ENCODE results near the gene RETREG2.
A peak's percentile ranks its signal among the peaks of the same experiment; 100 is the strongest.

The RETREG2 gene

GRCh38 chr2:219228041-219228910 is 50.2 kb downstream of the RETREG2 start:
- TF ChIP-seq EZH2 (optimal IDR thresholded peaks at IDR 0.05; ENCODE audit: low read depth, low read length) (no peak), EZH2phosphoT487 (IDR thresholded peaks at IDR 0.05; ENCODE audit: low read length) (no peak), CTCF (IDR thresholded peaks at IDR 0.05; ENCODE audit: low read length) (no peak)
- H3K9me2 ChIP-seq (replicated peaks; ENCODE audit: insufficient read depth, low read length): no peaks in the 10 kb centered on the region
- peak overlapping the region; percentile 87 for H3K4me3 ChIP-seq (ENCODE audit: low read length)
- no peaks in the 10 kb centered on the region for H3K27me3 ChIP-seq (replicated peaks; ENCODE audit: insufficient read depth, low read length)
- H2AFZ ChIP-seq (ENCODE audit: low read length): 0 out of 2 replicates have a peak overlapping the region, but pooled peaks have one; percentile 54
- no peaks in the 10 kb centered on the region for H3K9me3 ChIP-seq (replicated peaks; ENCODE audit: insufficient read depth, low read length)
- no peaks in the 10 kb centered on the region for H4K20me1 ChIP-seq (ENCODE audit: insufficient read depth, low read length)
- H3K36me3 ChIP-seq (replicated peaks; ENCODE audit: insufficient read depth, low read length): peaks cover 5% of the 10 kb centered on the region
- H3K4me2 ChIP-seq (ENCODE audit: low read depth, low read length): peak overlapping the region; percentile 96
- H3F3A ChIP-seq (ENCODE audit: insufficient read depth, low read length): peaks cover 9% of the 10 kb centered on the region
- peak overlapping the region; percentile 88 for H3K9ac ChIP-seq (ENCODE audit: low read length)
- H3K79me2 ChIP-seq (ENCODE audit: low read length): peaks cover 61% of the 10 kb centered on the region
- DNase-seq: no peak
- no peaks in the 10 kb centered on the region for H3K4me1 ChIP-seq (ENCODE audit: low read length)
- H3K27ac ChIP-seq (ENCODE audit: low read length): no peak overlapping the region; the same call in 1 of the 2 replicates

GRCh38 chr2:219228911-219229304 is 50.8 kb downstream of the RETREG2 start:
- no peaks in the 10 kb centered on the region for H3K27me3 ChIP-seq (replicated peaks; ENCODE audit: insufficient read depth, low read length)
- peaks cover 64% of the 10 kb centered on the region for H3K79me2 ChIP-seq (ENCODE audit: low read length)
- DNase-seq: no peak
- peak overlapping the region; percentile 1; the same call in 1 of the 2 replicates for H3K27ac ChIP-seq (ENCODE audit: low read length)
- H3K4me2 ChIP-seq (ENCODE audit: low read depth, low read length): peak overlapping the region; percentile 96
- H3K9me2 ChIP-seq (replicated peaks; ENCODE audit: insufficient read depth, low read length): no peaks in the 10 kb centered on the region
- peak overlapping the region; percentile 87 for H3K4me3 ChIP-seq (ENCODE audit: low read length)
- H4K20me1 ChIP-seq (ENCODE audit: insufficient read depth, low read length): no peaks in the 10 kb centered on the region
- peak overlapping the region; percentile 88 for H3K9ac ChIP-seq (ENCODE audit: low read length)
- H2AFZ ChIP-seq (ENCODE audit: low read length): peak overlapping the region; percentile 54
- TF ChIP-seq EZH2phosphoT487 (IDR thresholded peaks at IDR 0.05; ENCODE audit: low read length) (no peak), CTCF (IDR thresholded peaks at IDR 0.05; ENCODE audit: low read length) (no peak), EZH2 (optimal IDR thresholded peaks at IDR 0.05; ENCODE audit: low read depth, low read length) (no peak)
- H3K4me1 ChIP-seq (ENCODE audit: low read length): no peaks in the 10 kb centered on the region
- peaks cover 9% of the 10 kb centered on the region for H3F3A ChIP-seq (ENCODE audit: insufficient read depth, low read length)
- H3K36me3 ChIP-seq (replicated peaks; ENCODE audit: insufficient read depth, low read length): peaks cover 6% of the 10 kb centered on the region; the same call in 1 of the 2 replicates
- no peaks in the 10 kb centered on the region for H3K9me3 ChIP-seq (replicated peaks; ENCODE audit: insufficient read depth, low read length)

GRCh38 chr2:219229305-219230058 is 51.4 kb downstream of the RETREG2 start, which contains the start of the genes ANKZF1 and ATG9A:
Gene ANKZF1, plus strand, starts transcription at chr2:219229806. Its CDS starts 452 bp downstream, at chr2:219230258.
Gene ATG9A, minus strand, starts transcription at chr2:219229636. Its CDS starts 1,612 bp downstream, at chr2:219228024.
- no peaks in the 10 kb centered on the region for H4K20me1 ChIP-seq (ENCODE audit: insufficient read depth, low read length)
- peak within 1 kb of the TSS; percentile 58 for H2AFZ ChIP-seq (ENCODE audit: low read length)
- H3K9me3 ChIP-seq (replicated peaks; ENCODE audit: insufficient read depth, low read length): no peaks in the 10 kb centered on the region
- peak; percentile 99 for DNase-seq
- H3K79me2 ChIP-seq (ENCODE audit: low read length): peaks cover 64% of the 10 kb centered on the region
- H3K4me1 ChIP-seq (ENCODE audit: low read length): no peaks in the 10 kb centered on the region
- peak within 1 kb of the TSS; percentile 96 for H3K4me2 ChIP-seq (ENCODE audit: low read depth, low read length)
- TF ChIP-seq EZH2phosphoT487 (IDR thresholded peaks at IDR 0.05; ENCODE audit: low read length): no peak
- TF ChIP-seq CTCF (IDR thresholded peaks at IDR 0.05; ENCODE audit: low read length): no peak
- TF ChIP-seq EZH2 (optimal IDR thresholded peaks at IDR 0.05; ENCODE audit: low read depth, low read length): no peak
- peaks cover 7% of the 10 kb centered on the region; the same call in 1 of the 2 replicates for H3K36me3 ChIP-seq (replicated peaks; ENCODE audit: insufficient read depth, low read length)
- H3F3A ChIP-seq (ENCODE audit: insufficient read depth, low read length): peaks cover 9% of the 10 kb centered on the region
- H3K27ac ChIP-seq (ENCODE audit: low read length): peak within 1 kb of the TSS; percentile 91
- H3K4me3 ChIP-seq (ENCODE audit: low read length): peak within 1 kb of the TSS; percentile 90
- no peaks in the 10 kb centered on the region for H3K27me3 ChIP-seq (replicated peaks; ENCODE audit: insufficient read depth, low read length)
- no peaks in the 10 kb centered on the region for H3K9me2 ChIP-seq (replicated peaks; ENCODE audit: insufficient read depth, low read length)
- peak within 1 kb of the TSS; percentile 90 for H3K9ac ChIP-seq (ENCODE audit: low read length)

All from MM.1S (cell line).